Stimulated activated CD4-positive, alpha-beta T cell treated with anti-CD3 and anti-CD28 coated beads, Interleukin-1b, Interleukin-23, amount 100 ng/mL, for 4 hours (primary cell): ENCODE measurements around the gene ZNF488.

Source experiments
- DNase-seq, 2 donors: peaks; one replicate each; pipeline ENCODE4 v3.0.0-alpha.2; 2020; ENCODE audit warnings: low read depth in 2 of 2

The ZNF488 gene

DNA sequence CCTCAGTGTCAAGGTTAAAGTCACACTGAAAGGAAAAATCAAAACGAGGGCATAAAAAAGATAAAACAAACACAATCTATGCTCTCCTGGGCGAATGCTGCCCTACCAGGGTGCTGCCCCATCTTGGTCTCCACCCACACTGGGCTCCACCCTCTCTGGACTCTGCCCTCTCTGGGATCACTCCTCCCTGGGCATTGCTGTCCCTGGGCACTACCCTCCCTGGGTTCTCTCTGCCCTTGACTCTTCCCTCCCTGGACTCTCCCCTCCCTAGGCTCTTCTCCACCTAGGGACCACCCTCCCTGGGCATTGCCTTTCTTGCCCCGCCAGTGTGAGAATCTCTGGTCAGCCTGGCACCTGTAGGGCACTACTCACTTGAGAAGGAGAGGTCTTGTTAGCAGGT lies 53.3 kb downstream of the ZNF488 start:
- no peak for DNase-seq

DNA sequence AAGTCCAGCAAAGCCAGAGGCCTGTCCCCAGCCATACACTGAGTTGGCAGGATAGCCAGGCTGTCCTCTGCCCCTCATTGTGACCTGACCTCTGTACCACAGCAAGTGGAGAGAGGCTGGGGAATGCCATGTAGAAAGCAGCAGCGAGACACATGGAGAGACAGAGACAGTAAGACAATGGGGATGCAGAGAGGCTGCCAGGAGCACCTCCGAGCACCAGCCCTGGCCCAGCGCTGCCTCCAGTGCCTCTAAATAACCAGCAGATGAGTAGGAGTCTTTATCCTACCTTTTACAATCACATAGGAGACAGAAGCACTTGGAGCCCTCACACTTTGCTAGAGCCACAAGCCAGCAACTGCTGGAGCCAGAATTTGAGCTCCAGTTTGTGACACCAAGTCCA lies 53.7 kb downstream of the ZNF488 start:
- DNase-seq = no peak

DNA sequence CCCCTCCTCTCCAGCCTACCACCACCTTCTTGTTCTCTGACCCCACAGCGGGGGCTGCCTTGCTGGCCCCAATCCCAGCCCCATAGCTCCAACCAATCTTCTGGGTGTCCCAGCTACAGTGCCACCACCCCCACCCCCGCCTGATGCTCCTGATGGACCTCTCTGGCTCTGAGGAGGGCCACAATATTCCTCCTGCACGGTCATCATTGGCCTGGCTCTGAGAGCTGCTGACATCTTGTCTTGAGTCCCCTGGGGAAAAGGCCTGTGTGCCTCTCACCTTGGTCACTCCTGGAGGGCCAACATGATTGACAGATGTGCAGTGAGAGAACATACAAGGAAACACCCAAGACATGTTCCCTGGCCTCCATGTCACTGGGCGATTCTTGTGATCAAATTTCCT lies 54.2 kb downstream of the ZNF488 start:
- no peak for DNase-seq

GRCh38 chr10:47326927-47327330 lies 57.2 kb downstream of the ZNF488 start:
- no peak for DNase-seq

GRCh38 chr10:47326306-47326926 lies 57.7 kb downstream of the ZNF488 start:
- DNase-seq = no peak

GRCh38 chr10:47325303-47326291 lies 58.5 kb downstream of the ZNF488 start:
- DNase-seq = no peak

- no peak for DNase-seq
These were observed 60.3 kb downstream of the ZNF488 start for GRCh38 chr10:47323636-47324296.

DNA sequence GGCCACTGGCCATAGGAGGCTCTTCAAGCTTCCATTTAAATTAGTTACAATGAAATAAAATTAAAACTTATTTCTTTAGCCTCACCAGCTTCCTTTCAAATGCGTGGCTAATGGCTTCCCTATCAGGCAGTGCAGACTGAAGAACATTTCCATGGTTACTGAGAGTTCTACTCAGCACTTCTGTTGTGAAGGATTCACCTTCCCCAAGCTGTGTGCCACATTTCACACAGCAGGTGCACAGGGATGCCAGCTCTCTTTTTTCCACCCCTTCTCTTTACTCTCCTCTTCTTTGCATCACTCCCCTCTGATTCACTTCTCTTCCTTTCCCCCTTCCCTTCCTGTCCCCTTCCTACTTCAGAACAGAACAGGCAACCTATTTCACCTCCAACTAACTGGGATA lies 61.0 kb downstream of the ZNF488 start:
- DNase-seq = no peak

- no peak for DNase-seq
These were observed 61.6 kb downstream of the ZNF488 start, which contains the start of gene GDF2 for GRCh38 chr10:47322300-47323061. Gene GDF2, plus strand, starts transcription at chr10:47322454. Its CDS starts 215 bp downstream, at chr10:47322669.

DNA sequence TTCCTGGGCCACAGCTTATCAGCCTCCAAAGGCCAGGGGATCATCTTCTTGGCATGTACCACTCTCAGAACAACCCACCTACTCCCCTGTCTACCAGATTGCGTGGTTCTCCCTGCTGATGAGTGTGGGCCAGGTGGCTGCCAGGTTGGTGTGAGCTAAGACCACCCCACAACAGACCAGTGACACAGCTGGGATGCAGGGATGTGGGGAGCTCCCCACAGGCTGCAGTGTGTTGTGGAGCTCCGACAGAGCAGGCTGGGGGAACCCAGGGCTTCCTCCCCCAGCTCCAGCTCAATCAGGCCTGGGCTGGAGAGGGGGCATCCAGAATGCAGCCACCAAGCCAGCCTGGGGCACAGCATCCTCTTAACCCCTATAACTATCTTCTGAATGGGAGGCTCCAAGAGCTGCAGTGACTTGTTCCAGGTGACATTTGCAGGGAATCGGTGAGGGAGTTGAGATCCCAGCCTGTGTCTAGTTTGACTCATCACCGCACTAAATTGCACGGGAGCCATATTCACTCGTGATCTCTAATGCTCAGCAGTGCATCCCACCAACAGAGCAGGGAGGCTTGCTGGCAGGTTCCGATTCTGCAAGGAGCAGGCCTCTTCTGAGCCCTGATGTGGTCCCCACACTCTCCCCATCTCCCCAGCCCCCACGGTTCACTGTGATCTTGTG lies 62.4 kb downstream of the ZNF488 start:
- DNase-seq = no peak

DNA sequence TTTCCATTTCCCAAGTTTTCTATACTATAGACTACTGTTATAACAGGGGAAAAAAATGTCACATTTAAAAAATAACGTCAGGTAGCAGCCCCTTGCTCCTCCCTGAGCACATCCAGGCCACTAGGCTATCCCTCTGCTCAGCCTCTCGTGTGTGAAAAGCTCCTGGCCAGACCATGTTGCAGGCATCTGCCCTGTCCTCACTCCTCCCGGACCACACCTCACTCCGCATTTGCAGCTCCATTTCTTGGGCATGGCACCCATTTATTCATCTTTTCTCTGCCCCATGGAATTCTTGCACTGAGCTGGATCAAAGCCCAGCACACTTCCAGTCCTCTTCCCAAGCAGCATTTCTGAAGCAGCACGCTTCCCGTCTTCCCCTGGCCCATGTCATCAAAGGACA lies 63.3 kb downstream of the ZNF488 start:
- DNase-seq = no peak

DNA sequence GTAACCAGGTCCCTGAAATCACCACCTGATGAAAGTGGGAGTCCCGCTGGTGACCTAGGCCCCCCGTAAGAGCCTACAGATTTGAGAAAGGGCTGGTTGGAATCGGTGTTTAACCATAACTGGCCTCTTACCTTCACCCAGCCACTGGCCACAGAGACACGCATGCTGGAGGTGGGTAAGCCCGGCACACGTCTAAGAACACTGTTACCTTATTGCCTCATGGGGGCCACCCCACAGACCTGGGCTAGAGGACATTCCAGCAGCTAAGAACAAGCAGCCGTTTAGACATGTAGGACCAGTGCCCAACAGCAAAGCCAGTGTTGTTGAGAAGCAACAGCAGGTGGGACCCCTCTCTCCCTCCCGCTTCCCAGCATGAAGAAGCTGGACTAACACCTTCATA lies 64.3 kb downstream of the ZNF488 start:
- no peak for DNase-seq

GRCh38 chr10:47318706-47319105 lies 65.4 kb downstream of the ZNF488 start:
- DNase-seq = no peak

DNA sequence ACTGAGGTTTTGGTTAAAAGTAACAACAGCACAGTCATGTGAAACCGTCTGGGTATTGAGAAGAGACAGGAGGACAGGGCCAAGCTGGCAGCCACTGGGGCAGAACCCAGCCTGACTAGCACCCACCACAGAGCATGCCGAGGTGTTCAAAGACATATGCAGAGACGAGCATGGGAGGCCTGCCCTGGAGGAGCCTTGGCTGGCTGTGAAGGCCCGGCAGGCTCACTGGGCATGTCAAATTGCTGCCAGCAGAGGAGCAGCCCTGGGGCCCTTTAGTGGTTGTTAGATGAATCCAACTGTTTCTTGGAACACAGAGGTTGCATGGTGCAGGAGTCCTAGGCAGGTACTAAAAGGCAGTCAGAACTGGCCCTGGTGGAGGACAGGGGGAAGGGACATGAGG lies 66.8 kb downstream of the ZNF488 start:
- no peak for DNase-seq

DNA sequence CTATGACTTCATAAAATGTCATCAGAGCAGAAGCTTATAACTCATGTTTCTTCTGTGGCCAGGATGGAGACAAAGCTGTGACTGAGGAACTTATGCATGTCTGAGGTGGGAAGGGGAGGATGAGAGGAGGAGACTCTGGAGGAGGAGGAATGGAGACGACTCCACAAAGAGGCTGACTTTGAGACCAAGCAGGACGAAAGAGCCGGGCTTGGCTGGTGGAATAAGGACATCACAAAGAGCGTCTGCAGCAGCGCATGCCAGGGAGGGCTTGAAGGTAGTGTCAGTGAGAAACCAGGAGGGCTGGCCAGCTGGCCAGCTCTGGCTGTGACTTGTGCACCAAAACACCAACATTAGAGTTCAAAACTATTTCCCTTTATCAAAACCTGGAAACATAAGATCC lies 68.0 kb downstream of the ZNF488 start:
- no peak for DNase-seq
